NCI-H2171 (cell line): ENCODE results near the gene CABP2.
"Not testable (repeated sequence)": the region's sequence is repeated elsewhere in the genome, so short reads cannot be mapped to it uniquely, and the experiment has no call there.

ENCODE experiments used
- DNase-seq: peaks from one replicate; lab custom pipeline; 2025; lab: John Stamatoyannopoulos, UW

The CABP2 gene

GRCh38 chr11:67476692-67477091, 46.6 kb downstream of the CABP2 start:
- not testable (repeated sequence) for DNase-seq

- DNase-seq: no peak
These were observed 50.4 kb downstream of the CABP2 start for GRCh38 chr11:67472882-67473281.

- no peak for DNase-seq
These were observed 52.8 kb downstream of the CABP2 start for GRCh38 chr11:67470337-67471002.

- DNase-seq: no peak
These were observed 53.8 kb downstream of the CABP2 start for GRCh38 chr11:67469508-67469811.
